Effector memory CD8-positive, alpha-beta T cell (primary cell): Measurements from ENCODE around the gene CLIP4.
"Not testable (repeated sequence)": the region's sequence is repeated elsewhere in the genome, so short reads cannot be mapped to it uniquely, and the experiment has no call there.

Source experiments
- ATAC-seq: fragments of 150-1000 bp; cut with Tn5 transposase; replicated peaks from 2 replicates; pipeline ENCODE4 v1.10.0; 2021; ENCODE audit warnings: mild to moderate bottlenecking, moderate library complexity
- DNase-seq, 3 experiments: peaks; one replicate each; pipeline ENCODE4 v3.0.0; 2021
- H3K27ac Mint-ChIP-seq, 2 donors: one replicate each; pipeline ENCODE4 v1.8.0; 2022; ENCODE audit warnings: mild to moderate bottlenecking in 2 of 2, mixed read lengths in 2 of 2, moderate library complexity in 2 of 2
- H3K27me3 Mint-ChIP-seq, 2 donors: one replicate each; pipeline ENCODE4 v1.8.0; 2022; ENCODE audit warnings: mixed read lengths in 2 of 2
- H3K36me3 Mint-ChIP-seq: one replicate; pipeline ENCODE4 v1.8.0; 2022; ENCODE audit warnings: mild to moderate bottlenecking, moderate library complexity, mixed read lengths; ENCODE audit not compliant: insufficient read depth
- H3K4me1 Mint-ChIP-seq, 2 donors: one replicate each; pipeline ENCODE4 v1.8.0; 2022; ENCODE audit warnings: low read depth in 2 of 2, mixed read lengths in 2 of 2
- H3K4me3 Mint-ChIP-seq, 2 donors: one replicate each; pipeline ENCODE4 v1.8.0; 2022; ENCODE audit warnings: mild to moderate bottlenecking in 2 of 2, mixed read lengths in 2 of 2, moderate library complexity in 2 of 2
- H3K9me3 Mint-ChIP-seq, 2 donors: one replicate each; pipeline ENCODE4 v1.8.0; 2022; ENCODE audit warnings: mixed read lengths in 2 of 2

The CLIP4 gene

GRCh38 chr2:29080886-29081743 is 34.1 kb upstream of the CLIP4 start:
- H3K36me3 Mint-ChIP-seq, result no peaks in the 10 kb centered on the region
- DNase-seq, result no peak
- no peaks in the 10 kb centered on the region for H3K27me3 Mint-ChIP-seq
- peaks cover 0 to 2% of the 10 kb centered on the region in 2 donors for H3K9me3 Mint-ChIP-seq
- no peak overlapping the region for H3K27ac Mint-ChIP-seq
- no peak for ATAC-seq
- H3K4me3 Mint-ChIP-seq, result no peak overlapping the region
- no peaks in the 10 kb centered on the region for H3K4me1 Mint-ChIP-seq

- Mint-ChIP-seq H3K9me3 (no peaks in the 10 kb centered on the region), H3K4me3 (no peak overlapping the region), H3K27ac (no peak overlapping the region), H3K4me1 (no peaks in the 10 kb centered on the region), H3K36me3 (no peaks in the 10 kb centered on the region), H3K27me3 (no peaks in the 10 kb centered on the region)
- DNase-seq, result no peak
- no peak for ATAC-seq
These were observed 32.3 kb upstream of the CLIP4 start for GRCh38 chr2:29082804-29083495.

- no peak overlapping the region for H3K4me3 Mint-ChIP-seq
- no peak overlapping the region for H3K27ac Mint-ChIP-seq
- H3K27me3 Mint-ChIP-seq, result peaks cover 0 to 2% of the 10 kb centered on the region in 2 donors
- DNase-seq, result no peak
- no peaks in the 10 kb centered on the region for H3K9me3 Mint-ChIP-seq
- H3K36me3 Mint-ChIP-seq, result no peaks in the 10 kb centered on the region
- H3K4me1 Mint-ChIP-seq, result no peaks in the 10 kb centered on the region
- ATAC-seq, result no peak
These were observed 30.7 kb upstream of the CLIP4 start for GRCh38 chr2:29084554-29084953.

- peaks cover 0 to 12% of the 10 kb centered on the region in 2 donors for H3K27me3 Mint-ChIP-seq
- H3K36me3 Mint-ChIP-seq, ATAC-seq, H3K4me3 Mint-ChIP-seq, H3K4me1 Mint-ChIP-seq, H3K27ac Mint-ChIP-seq, H3K9me3 Mint-ChIP-seq, DNase-seq: not testable (repeated sequence)
These were observed 24.9 kb upstream of the CLIP4 start for GRCh38 chr2:29090311-29090710.

- H3K27me3 Mint-ChIP-seq, result no peaks in the 10 kb centered on the region
- DNase-seq, result no peak
- no peak for ATAC-seq
- no peaks in the 10 kb centered on the region for H3K9me3 Mint-ChIP-seq
- H3K27ac Mint-ChIP-seq, result no peak overlapping the region
- no peaks in the 10 kb centered on the region for H3K36me3 Mint-ChIP-seq
- no peak overlapping the region for H3K4me3 Mint-ChIP-seq
- H3K4me1 Mint-ChIP-seq, result no peaks in the 10 kb centered on the region
These were observed 18.2 kb upstream of the CLIP4 start for GRCh38 chr2:29096969-29097368.

- Mint-ChIP-seq H3K4me1 (no peaks in the 10 kb centered on the region), H3K4me3 (no peak overlapping the region), H3K9me3 (no peaks in the 10 kb centered on the region), H3K27me3 (no peaks in the 10 kb centered on the region), H3K36me3 (no peaks in the 10 kb centered on the region), H3K27ac (no peak overlapping the region)
- no peak for DNase-seq
- ATAC-seq, result no peak
These were observed 17.6 kb upstream of the CLIP4 start for GRCh38 chr2:29097569-29097968.

GRCh38 chr2:29100564-29100963 is 14.7 kb upstream of the CLIP4 start:
- no peaks in the 10 kb centered on the region for H3K36me3 Mint-ChIP-seq
- H3K27ac Mint-ChIP-seq, result no peak overlapping the region

GRCh38 chr2:29104688-29105087 is 10.5 kb upstream of the CLIP4 start:
- no peak for DNase-seq
- no peak for ATAC-seq
- Mint-ChIP-seq H3K9me3 (no peaks in the 10 kb centered on the region), H3K27ac (no peak overlapping the region), H3K27me3 (peaks cover 0 to 4% of the 10 kb centered on the region in 2 donors), H3K4me1 (peaks cover 0 to 3% of the 10 kb centered on the region in 2 donors), H3K4me3 (no peak overlapping the region), H3K36me3 (no peaks in the 10 kb centered on the region)

More at GRCh38 chr2:29100564-29100963, 14.7 kb upstream of the CLIP4 start:
- Mint-ChIP-seq H3K4me3 (no peak overlapping the region), H3K4me1 (peaks cover 0 to 3% of the 10 kb centered on the region in 2 donors), H3K9me3 (no peaks in the 10 kb centered on the region), H3K27me3 (peaks cover 0 to 4% of the 10 kb centered on the region in 2 donors)
- ATAC-seq (no peak), DNase-seq (no peak)

- Mint-ChIP-seq H3K27me3 (peaks cover 0 to 4% of the 10 kb centered on the region in 2 donors), H3K4me3 (no peak overlapping the region), H3K4me1 (peaks cover 0 to 3% of the 10 kb centered on the region in 2 donors), H3K9me3 (no peaks in the 10 kb centered on the region), H3K36me3 (no peaks in the 10 kb centered on the region), H3K27ac (no peak overlapping the region)
- ATAC-seq (no peak), DNase-seq (no peak)
These were observed 9.8 kb upstream of the CLIP4 start for GRCh38 chr2:29105375-29105774.

- Mint-ChIP-seq H3K4me1 (peaks cover 0 to 3% of the 10 kb centered on the region in 2 donors), H3K27me3 (peaks cover 0 to 4% of the 10 kb centered on the region in 2 donors), H3K9me3 (no peaks in the 10 kb centered on the region), H3K36me3 (no peaks in the 10 kb centered on the region), H3K4me3 (no peak overlapping the region), H3K27ac (no peak overlapping the region)
- no peak for ATAC-seq
- no peak for DNase-seq
These were observed 9.0 kb upstream of the CLIP4 start for GRCh38 chr2:29106256-29106655.

GRCh38 chr2:29106980-29107388 is 8.2 kb upstream of the CLIP4 start:
- Mint-ChIP-seq H3K9me3 (no peaks in the 10 kb centered on the region), H3K27me3 (peaks cover 0 to 4% of the 10 kb centered on the region in 2 donors), H3K4me3 (no peak overlapping the region), H3K36me3 (no peaks in the 10 kb centered on the region), H3K4me1 (peaks cover 0 to 3% of the 10 kb centered on the region in 2 donors), H3K27ac (no peak overlapping the region)
- DNase-seq, result no peak
- ATAC-seq, result no peak

GRCh38 chr2:29107547-29107946 is 7.7 kb upstream of the CLIP4 start:
- not testable (repeated sequence) for H3K9me3 Mint-ChIP-seq, H3K36me3 Mint-ChIP-seq, H3K4me3 Mint-ChIP-seq, DNase-seq, H3K4me1 Mint-ChIP-seq, H3K27ac Mint-ChIP-seq, ATAC-seq, H3K27me3 Mint-ChIP-seq

- Mint-ChIP-seq H3K36me3 (no peaks in the 10 kb centered on the region), H3K4me3 (no peak overlapping the region), H3K27ac (no peak overlapping the region), H3K27me3 (no peaks in the 10 kb centered on the region), H3K4me1 (no peaks in the 10 kb centered on the region), H3K9me3 (no peaks in the 10 kb centered on the region)
- DNase-seq (no peak), ATAC-seq (no peak)
These were observed 7.0 kb upstream of the CLIP4 start for GRCh38 chr2:29108225-29108624.

- H3K9me3 Mint-ChIP-seq, result no peaks in the 10 kb centered on the region
- DNase-seq (no peak), ATAC-seq (no peak)
- H3K27me3 Mint-ChIP-seq, result no peaks in the 10 kb centered on the region
- H3K4me1 Mint-ChIP-seq, result no peaks in the 10 kb centered on the region
- no peaks in the 10 kb centered on the region for H3K36me3 Mint-ChIP-seq
- no peak overlapping the region for H3K4me3 Mint-ChIP-seq
- no peak overlapping the region for H3K27ac Mint-ChIP-seq
These were observed 6.0 kb upstream of the CLIP4 start for GRCh38 chr2:29109246-29109645.
